COLO829 (cell line): Measurements from ENCODE around the gene SIGMAR1.

Experiments used
- DNase-seq: peaks from one replicate; pipeline ENCODE4 v3.0.0; 2012; ENCODE audit warnings: low spot score

SIGMAR1 gene

GRCh38 chr9:34603610-34604231, 33.9 kb downstream of the SIGMAR1 start:
- DNase-seq = peak; percentile 93

- DNase-seq = no peak
Observed at GRCh38 chr9:34601937-34602573, 35.5 kb downstream of the SIGMAR1 start.

- no peak for DNase-seq
Observed at GRCh38 chr9:34600908-34601307, 36.7 kb downstream of the SIGMAR1 start.

- DNase-seq = no peak
Observed at GRCh38 chr9:34599546-34599945, 38.0 kb downstream of the SIGMAR1 start.

- no peak for DNase-seq
Observed at GRCh38 chr9:34594177-34594576, 43.4 kb downstream of the SIGMAR1 start.

- no peak for DNase-seq
Observed at GRCh38 chr9:34592895-34593601, 44.5 kb downstream of the SIGMAR1 start.

- no peak for DNase-seq
Observed at GRCh38 chr9:34591917-34592866, 45.4 kb downstream of the SIGMAR1 start.

GRCh38 chr9:34591248-34591916, 46.2 kb downstream of the SIGMAR1 start:
- peak; percentile 87 for DNase-seq

GRCh38 chr9:34590381-34591247, 47.0 kb downstream of the SIGMAR1 start:
- no peak for DNase-seq

- no peak for DNase-seq
Observed at GRCh38 chr9:34589636-34590380, 47.8 kb downstream of the SIGMAR1 start, which contains the start of gene CNTFR. CNTFR (minus strand) TSS chr9:34589724; CDS start chr9:34568981, 20,743 bp downstream.

- no peak for DNase-seq
Observed at GRCh38 chr9:34588671-34589635, 48.6 kb downstream of the SIGMAR1 start.

- no peak for DNase-seq
Observed at GRCh38 chr9:34587271-34587670, 50.3 kb downstream of the SIGMAR1 start.

- no peak for DNase-seq
Observed at GRCh38 chr9:34585946-34586669, 51.5 kb downstream of the SIGMAR1 start.

GRCh38 chr9:34584970-34585369, 52.6 kb downstream of the SIGMAR1 start:
- DNase-seq = no peak
